ENCODE measurements around the gene FAM110A.
A peak's percentile ranks its signal among the peaks of the same experiment; 100 is the strongest.
"Not testable (repeated sequence)": the region's sequence is repeated elsewhere in the genome, so short reads cannot be mapped to it uniquely, and the experiment has no call there.

The FAM110A gene

DNA sequence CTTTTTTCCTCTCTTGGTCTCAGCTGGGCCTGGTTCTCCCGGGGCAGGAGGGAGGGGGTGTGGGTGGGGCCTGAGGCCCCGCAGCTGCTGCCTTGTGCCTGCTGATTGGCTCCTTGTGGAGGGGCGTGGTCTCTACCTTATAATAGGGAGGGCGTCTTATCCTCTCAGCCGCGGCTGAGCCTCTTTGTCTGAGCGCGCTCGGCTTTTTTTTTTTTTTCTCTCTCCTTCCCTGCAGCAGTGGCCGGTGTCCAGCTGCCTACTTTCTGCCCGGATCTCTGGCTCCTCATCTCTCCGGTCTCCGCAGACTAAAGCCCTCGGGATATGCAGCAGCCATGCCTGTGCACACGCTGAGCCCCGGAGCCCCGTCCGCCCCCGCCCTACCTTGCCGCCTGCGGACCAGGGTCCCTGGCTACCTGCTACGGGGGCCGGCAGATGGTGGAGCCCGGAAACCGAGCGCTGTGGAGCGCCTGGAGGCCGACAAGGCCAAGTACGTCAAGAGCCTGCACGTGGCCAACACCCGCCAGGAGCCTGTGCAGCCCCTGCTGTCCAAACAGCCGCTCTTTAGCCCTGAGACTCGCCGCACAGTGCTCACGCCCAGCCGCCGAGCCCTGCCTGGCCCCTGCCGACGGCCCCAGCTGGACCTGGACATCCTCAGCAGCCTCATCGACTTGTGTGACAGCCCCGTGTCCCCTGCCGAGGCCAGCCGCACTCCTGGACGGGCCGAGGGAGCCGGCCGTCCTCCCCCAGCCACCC, 11.1 kb downstream of the FAM110A start:
- peak; percentile 86 for DNase-seq (ENCODE audit: low read depth)

- no peak for DNase-seq (ENCODE audit: low read depth)
Observed at GRCh38 chr20:845226-845868, 11.8 kb downstream of the FAM110A start.

- no peak for DNase-seq (ENCODE audit: low read depth)
Observed at GRCh38 chr20:845941-846893, 12.7 kb downstream of the FAM110A start.

- DNase-seq (ENCODE audit: low read depth), result peak; percentile 37
Observed at GRCh38 chr20:846894-847278, 13.4 kb downstream of the FAM110A start.

GRCh38 chr20:848193-848592, 14.7 kb downstream of the FAM110A start:
- DNase-seq (ENCODE audit: low read depth), result no peak

GRCh38 chr20:848731-849130, 15.2 kb downstream of the FAM110A start:
- DNase-seq (ENCODE audit: low read depth), result not testable (repeated sequence)

- DNase-seq (ENCODE audit: low read depth), result no peak
Observed at GRCh38 chr20:853406-853996, 20.0 kb downstream of the FAM110A start.

DNA sequence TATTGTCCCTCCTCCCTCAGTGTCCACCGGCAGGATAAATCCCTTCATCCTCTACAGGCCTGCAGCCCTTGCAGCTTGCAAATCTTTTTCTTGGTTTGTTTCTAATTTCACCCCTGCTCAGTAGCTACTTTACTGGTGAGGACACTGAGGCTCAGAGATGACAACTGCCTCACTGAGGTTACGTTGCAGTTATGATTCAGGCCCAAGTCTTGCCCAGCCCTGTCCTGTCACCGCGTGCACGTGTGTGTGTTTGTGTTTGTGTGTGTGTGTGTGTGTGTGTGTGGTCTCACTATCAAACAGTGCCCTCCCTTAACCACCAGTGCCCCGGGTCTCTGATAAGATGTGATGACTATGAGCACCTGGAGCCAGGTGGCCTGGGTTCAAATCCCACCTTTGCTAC, 21.1 kb downstream of the FAM110A start:
- DNase-seq (ENCODE audit: low read depth), result no peak

GRCh38 chr20:855466-856360, 22.2 kb downstream of the FAM110A start:
- no peak for DNase-seq (ENCODE audit: low read depth)

- DNase-seq (ENCODE audit: low read depth), result peak; percentile 45
Observed at GRCh38 chr20:856361-856775, 22.9 kb downstream of the FAM110A start.

- DNase-seq (ENCODE audit: low read depth), result no peak
Observed at GRCh38 chr20:858011-858410, 24.5 kb downstream of the FAM110A start.

DNA sequence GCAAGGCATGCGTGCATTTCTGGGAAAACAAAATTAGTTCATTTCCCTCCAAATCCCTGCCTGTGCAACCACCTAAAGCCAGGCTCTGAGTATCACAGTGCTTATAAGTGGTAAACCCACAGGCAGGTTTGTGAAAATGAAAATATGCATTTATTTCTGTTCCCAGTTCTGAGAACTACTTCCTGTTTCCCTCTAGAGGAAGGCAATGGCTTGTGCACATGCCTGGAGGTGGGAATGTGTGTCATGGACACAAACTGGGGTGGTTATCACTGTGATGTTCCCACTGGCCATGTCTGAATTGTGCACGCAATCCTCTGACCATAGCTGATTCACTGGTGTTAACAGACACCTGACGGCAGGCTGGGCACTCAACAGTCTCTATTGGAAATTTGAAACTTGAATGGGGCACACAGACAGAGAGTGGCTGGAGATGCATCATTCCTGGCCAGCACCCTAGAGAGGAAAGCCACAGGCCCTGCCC, 26.3 kb downstream of the FAM110A start:
- DNase-seq (ENCODE audit: low read depth), result no peak

GRCh38 chr20:860891-861290, 27.4 kb downstream of the FAM110A start:
- DNase-seq (ENCODE audit: low read depth), result no peak

DNA sequence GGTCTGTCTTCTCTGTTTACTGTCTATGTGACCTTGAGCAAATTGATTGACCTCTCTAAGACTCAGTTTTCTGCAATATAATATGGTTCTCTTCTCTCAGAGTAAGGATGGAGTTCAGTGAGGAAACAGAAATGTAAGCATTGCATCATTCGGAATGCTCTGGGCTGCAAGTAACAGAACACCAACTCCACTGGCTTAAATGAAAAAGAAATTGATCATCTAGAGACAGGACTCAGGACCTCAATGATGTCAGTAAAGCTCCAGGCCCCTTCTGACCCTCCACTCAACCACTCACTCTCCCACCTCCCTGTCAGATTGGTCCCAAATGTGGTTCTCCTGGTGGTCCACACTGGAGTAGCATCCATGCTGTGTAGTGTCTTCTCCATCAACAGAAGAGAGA, 31.9 kb downstream of the FAM110A start:
- no peak for DNase-seq (ENCODE audit: low read depth)

DNA sequence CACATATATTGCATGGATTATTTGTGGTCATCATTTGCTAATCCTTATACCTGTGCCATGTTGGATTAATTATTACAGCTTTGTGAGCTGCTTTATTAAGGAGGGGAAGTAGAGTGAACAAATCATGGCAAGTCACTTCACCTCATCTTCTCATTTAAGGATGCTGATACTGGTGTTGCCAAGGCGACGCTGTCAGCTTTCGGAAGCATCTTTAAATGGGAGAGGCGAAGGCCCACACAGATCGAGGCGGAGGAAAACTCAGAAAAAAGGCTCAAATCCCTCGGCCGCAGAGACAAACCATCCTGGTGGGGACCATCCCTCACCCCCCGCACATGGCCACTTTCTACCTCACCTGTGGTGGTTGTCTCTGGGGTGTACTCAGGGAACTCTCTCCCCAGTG, 34.8 kb downstream of the FAM110A start:
- DNase-seq (ENCODE audit: low read depth), result no peak

DNA sequence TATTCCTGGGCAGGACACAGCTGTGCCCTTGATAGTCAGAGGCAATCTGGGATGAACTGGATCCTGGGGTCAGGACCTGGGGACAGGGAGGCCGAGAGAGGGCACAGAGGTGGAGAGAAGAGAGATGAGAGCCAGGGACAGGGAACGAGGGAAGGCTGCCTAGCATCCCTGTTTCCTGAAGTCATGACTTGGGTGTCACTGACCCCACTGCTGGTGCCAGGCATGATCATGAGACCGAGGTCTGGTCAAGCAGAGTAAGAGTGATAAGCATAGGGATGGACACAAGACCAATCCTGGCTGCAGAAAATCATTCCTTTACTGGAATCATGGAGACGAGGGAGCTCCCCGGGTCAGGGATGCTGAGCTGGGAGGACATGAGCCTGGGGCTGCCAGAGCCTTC, 36.1 kb downstream of the FAM110A start:
- DNase-seq (ENCODE audit: low read depth), result no peak

DNA sequence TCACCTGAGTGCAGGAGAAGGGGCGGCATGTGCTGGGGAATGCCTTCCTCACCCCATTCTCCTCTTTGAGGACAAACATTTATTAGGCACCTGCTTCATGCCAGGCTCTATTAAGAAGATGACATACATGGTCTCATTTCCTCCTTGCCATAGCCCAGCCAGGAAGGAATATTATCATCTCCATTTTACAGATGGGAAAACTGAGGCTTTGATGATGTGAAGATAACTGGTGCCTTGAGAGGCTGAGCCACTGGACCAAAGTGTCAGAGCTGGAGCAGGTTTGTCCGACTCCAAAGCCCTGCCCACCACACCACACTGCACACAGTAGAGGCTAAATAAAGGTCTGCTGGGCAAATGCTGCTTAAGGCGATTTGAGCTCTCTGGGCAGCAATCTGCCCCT, 37.2 kb downstream of the FAM110A start:
- no peak for DNase-seq (ENCODE audit: low read depth)

DNA sequence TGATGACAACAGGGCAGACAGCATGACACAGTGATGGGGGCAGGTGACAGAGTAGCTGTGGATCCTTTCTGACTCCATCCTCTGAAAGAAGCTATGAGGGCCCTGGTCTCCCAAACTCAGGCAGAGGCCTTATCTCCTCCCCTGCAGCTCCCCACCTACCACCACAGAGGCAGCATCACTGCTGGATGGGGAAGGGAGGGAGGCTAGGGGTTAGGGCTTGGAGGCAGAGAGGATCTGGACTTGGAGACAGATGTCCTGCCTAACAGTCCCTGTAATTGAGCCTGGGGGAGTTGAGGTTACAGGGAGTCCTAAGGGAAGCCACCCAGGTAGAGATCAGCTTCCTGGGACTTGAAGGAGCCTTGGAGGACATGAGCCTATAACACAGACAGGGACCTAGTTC, 37.9 kb downstream of the FAM110A start:
- no peak for DNase-seq (ENCODE audit: low read depth)

GRCh38 chr20:871948-872347, 38.4 kb downstream of the FAM110A start:
- no peak for DNase-seq (ENCODE audit: low read depth)

- no peak for DNase-seq (ENCODE audit: low read depth)
Observed at GRCh38 chr20:872855-873520, 39.5 kb downstream of the FAM110A start.

All from stimulated activated CD8-positive, alpha-beta memory T cell treated with anti-CD3 and anti-CD28 coated beads, Interleukin-4, amount 100 ng/mL, for 24 hours (primary cell).